Uterus (tissue), 4 donors: ENCODE results near the gene ARHGEF40. TPM values are rescaled to one million over a fixed set of nuclear protein-coding genes. Genes with fewer than 3 reads are reported as not detected.

ENCODE experiments used
- DNase-seq, 2 donors: peaks; one replicate each; pipeline ENCODE4 v3.0.0-alpha.2; 2019 to 2020
- H3K27ac ChIP-seq, 2 donors: fragments of 200-600 bp; sonication (generic); 1 replicate in 1 of 2; 2 replicates in 1 of 2; pipeline ENCODE4 v1.5.1; 2016 to 2018
- H3K27me3 ChIP-seq, 2 donors: fragments of 200-600 bp; sonication (generic); one replicate each; pipeline ENCODE4 v1.5.1; 2018 to 2019; ENCODE audit warnings: control low read depth in 1 of 2
- H3K36me3 ChIP-seq, 2 donors: fragments of 200-600 bp; sonication (generic); one replicate each; pipeline ENCODE4 v1.5.1; 2019; ENCODE audit warnings: control low read depth in 1 of 2
- H3K4me1 ChIP-seq, 2 donors: fragments of 200-600 bp; sonication (generic); one replicate each; pipeline ENCODE4 v1.5.1; 2018 to 2019; ENCODE audit warnings: control low read depth in 1 of 2
- H3K4me3 ChIP-seq, 2 donors: fragments of 200-600 bp; sonication (generic); 1 replicate in 1 of 2; 2 replicates in 1 of 2; pipeline ENCODE4 v1.5.1; 2018 to 2019; ENCODE audit warnings: mild to moderate bottlenecking in 1 of 2
- H3K9me3 ChIP-seq, 2 donors: fragments of 200-600 bp; sonication (generic); one replicate each; pipeline ENCODE4 v1.5.1; 2019; ENCODE audit warnings: control low read depth in 1 of 2
- CTCF ChIP-seq, 4 experiments: fragments of 200-600 bp in 2 of 4; fragments of 450-650 bp in 2 of 4; sonication (generic) in 2 of 4; IDR thresholded peaks; one replicate each; pipeline ENCODE4 v1.5.1; 2016 to 2019; ENCODE audit warnings: antibody characterized with exemption in 4 of 4, mild to moderate bottlenecking in 2 of 4, moderate library complexity in 1 of 4
- POLR2A ChIP-seq, 2 donors: fragments of 450-650 bp; IDR thresholded peaks; one replicate each; pipeline ENCODE4 v1.6.1; 2016; ENCODE audit warnings: antibody characterized with exemption in 2 of 2, mild to moderate bottlenecking in 1 of 2, moderate library complexity in 1 of 2
- intact Hi-C: fragments of 100-400 bp; cut with DNase I; formaldehyde crosslinking; loops from one replicate; pipeline ENCODE4 v1.15.1; 2023; ENCODE audit warnings: low total_unique reads
- microRNA-seq: library from miRNA; unstranded; fragments of <30 nt; microRNA quantifications from one replicate; pipeline ENCODE4, GENCODE V29; 2016; ENCODE audit warnings: borderline microRNAs expressed, borderline replicate concordance
- small RNA-seq: library from RNA; depleted of rRNA; stranded (forward); fragments of <200 nt; gene quantifications from one replicate; pipeline ENCODE3, GENCODE V24; 2016
- total RNA-seq, 4 donors: library from RNA; depleted of rRNA in 3 of 4; stranded (reverse); fragments of >200 nt in 3 of 4; gene quantifications; one replicate each; pipeline versions ENCODE4 v1.1.0 to v1.2.4, GENCODE V29; 2014 to 2023
- donor health status: DM: yes; HTN: yes; CAD: no.

The ARHGEF40 gene
- total RNA-seq, 4 donors from 2014 or later = 25.3 to 103 (median 66.9) TPM

- intact Hi-C loops = no loop called here
- Histone ChIP-seq H3K4me3 (no peak overlapping the region), H3K9me3 (no peaks in the 10 kb centered on the region), H3K27ac (no peak overlapping the region), H3K36me3 (no peaks in the 10 kb centered on the region), H3K27me3 (no peaks in the 10 kb centered on the region), H3K4me1 (no peaks in the 10 kb centered on the region)
- no peak for DNase-seq
- TF ChIP-seq CTCF (IDR thresholded peaks at IDR 0.05) (no peak), POLR2A (IDR thresholded peaks at IDR 0.05) (no peak)
Measured at GRCh38 chr14:21120686-21121085, 50.6 kb downstream of the ARHGEF40 start.

GRCh38 chr14:21121122-21121521 is 51.0 kb downstream of the ARHGEF40 start:
- no peaks in the 10 kb centered on the region for H3K4me1 ChIP-seq
- no peak overlapping the region for H3K4me3 ChIP-seq
- DNase-seq = no peak
- H3K27ac ChIP-seq = no peak overlapping the region
- TF ChIP-seq POLR2A (IDR thresholded peaks at IDR 0.05) (no peak), CTCF (IDR thresholded peaks at IDR 0.05) (no peak)
- no peaks in the 10 kb centered on the region for H3K36me3 ChIP-seq
- H3K27me3 ChIP-seq = no peaks in the 10 kb centered on the region
- no peaks in the 10 kb centered on the region for H3K9me3 ChIP-seq
- intact Hi-C loops = no loop called here

- intact Hi-C loops = no loop called here
- H3K36me3 ChIP-seq = no peaks in the 10 kb centered on the region
- no peak overlapping the region for H3K4me3 ChIP-seq
- DNase-seq = no peak
- no peaks in the 10 kb centered on the region for H3K27me3 ChIP-seq
- no peak overlapping the region for H3K27ac ChIP-seq
- no peaks in the 10 kb centered on the region for H3K9me3 ChIP-seq
- no peaks in the 10 kb centered on the region for H3K4me1 ChIP-seq
- no peak for TF ChIP-seq POLR2A (IDR thresholded peaks at IDR 0.05)
- TF ChIP-seq CTCF (IDR thresholded peaks at IDR 0.05) = no peak
Measured at GRCh38 chr14:21123429-21123828, 53.3 kb downstream of the ARHGEF40 start.

DNA sequence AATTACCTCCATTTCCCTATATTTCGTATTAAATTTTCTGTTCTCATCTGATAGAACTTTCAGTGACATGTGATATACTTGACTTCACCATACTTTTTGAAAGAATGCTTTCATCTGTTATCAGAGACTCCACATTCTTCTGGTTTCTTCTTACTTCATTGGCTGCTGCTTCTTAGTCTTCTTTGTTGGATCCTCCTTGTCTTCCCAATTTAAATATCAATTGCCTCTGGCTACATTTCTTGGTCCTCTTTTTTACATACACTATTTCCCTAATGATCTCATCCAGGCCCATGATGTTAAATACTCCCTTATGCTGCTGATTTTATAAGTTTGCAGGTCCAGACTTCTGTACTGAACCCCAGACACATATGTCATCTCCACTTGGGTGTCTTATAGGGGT is 63.8 kb downstream of the ARHGEF40 start:
- intact Hi-C loops = no loop called here
- H3K9me3 ChIP-seq = no peaks in the 10 kb centered on the region
- TF ChIP-seq POLR2A (IDR thresholded peaks at IDR 0.05) (no peak), CTCF (IDR thresholded peaks at IDR 0.05) (no peak)
- H3K36me3 ChIP-seq = no peaks in the 10 kb centered on the region
- H3K4me1 ChIP-seq = no peaks in the 10 kb centered on the region
- no peaks in the 10 kb centered on the region for H3K27me3 ChIP-seq
- H3K27ac ChIP-seq = no peak overlapping the region
- H3K4me3 ChIP-seq = no peak overlapping the region
- no peak for DNase-seq

- Histone ChIP-seq H3K9me3 (no peaks in the 10 kb centered on the region), H3K4me1 (no peaks in the 10 kb centered on the region), H3K4me3 (no peak overlapping the region), H3K27me3 (no peaks in the 10 kb centered on the region), H3K36me3 (no peaks in the 10 kb centered on the region), H3K27ac (no peak overlapping the region)
- intact Hi-C loops = no loop called here
- TF ChIP-seq POLR2A (IDR thresholded peaks at IDR 0.05) = no peak
- TF ChIP-seq CTCF (IDR thresholded peaks at IDR 0.05) = peak; percentile 13 to 40 (median 19)
- DNase-seq = no peak
Measured at GRCh38 chr14:21136024-21136423, 65.9 kb downstream of the ARHGEF40 start.

Small RNA genes lying within 50 kb of the gene (microRNA-seq; reads per million reads assigned to microRNA genes)
- gene MIR6717 = not detected

Small RNA genes lying within 50 kb of the gene (small RNA-seq; reads per million reads assigned to genes)
- gene RNU6-252P = not detected

Other genes starting within 250 kb of the ARHGEF40 start
- not detected for gene RNASE3, start 178.9 kb upstream of the ARHGEF40 start, total RNA-seq
- 1 to 10 TPM in 2 of 4 donors, under 1 TPM in 1, not detected in 1; 0.51 to 1.8 (median 1.0) TPM for gene RNASE2, start 114.8 kb upstream of the ARHGEF40 start, total RNA-seq
- gene METTL17, start 80.3 kb upstream of the ARHGEF40 start, total RNA-seq = 10 to 100 TPM; 46.6 to 73.5 (median 65.9) TPM
- under 1 TPM in 2 of 4 donors, not detected in 2; 0.52 to 0.97 TPM for gene SLC39A2, start 71.0 kb upstream of the ARHGEF40 start, total RNA-seq
- 100 to 1,000 TPM; 111 to 563 (median 200) TPM for gene NDRG2, start 45.2 kb upstream of the ARHGEF40 start, total RNA-seq
- under 1 TPM in 1 of 4 donors, not detected in 3; 0.67 TPM for gene TPPP2, start 40.1 kb upstream of the ARHGEF40 start, total RNA-seq
- not detected for gene RNASE13, start 35.5 kb upstream of the ARHGEF40 start, total RNA-seq
- not detected for gene RNASE7, start 27.9 kb upstream of the ARHGEF40 start, total RNA-seq
- gene RNASE8, start 12.5 kb upstream of the ARHGEF40 start, total RNA-seq = not detected
- 10 to 100 TPM in 3 of 4 donors, 1 to 10 TPM in 1; 7.4 to 56.8 (median 15.9) TPM for gene ZNF219, start 28.4 kb downstream of the ARHGEF40 start, total RNA-seq
- gene TMEM253, start 30.8 kb downstream of the ARHGEF40 start, total RNA-seq = under 1 TPM in 1 of 4 donors, not detected in 3; 0.85 TPM
- gene OR5AU1, start 85.8 kb downstream of the ARHGEF40 start, total RNA-seq = not detected
- 100 to 1,000 TPM; 378 to 599 (median 531) TPM for gene HNRNPC, start 199.1 kb downstream of the ARHGEF40 start, total RNA-seq
- gene RPGRIP1, start 209.8 kb downstream of the ARHGEF40 start, total RNA-seq = under 1 TPM in 1 of 4 donors, not detected in 3; 0.14 TPM